Measurements from ENCODE around the gene FAF1.

GRCh38 chr1:50742523-50742922 is 217.5 kb downstream of the FAF1 start:
- TF ChIP-seq CTCF (IDR thresholded peaks at IDR 0.05), result no peak
- TF ChIP-seq POLR2A (IDR thresholded peaks at IDR 0.05), result no peak

Measured in lower leg skin (tissue), 3 donors.